Stimulated activated CD8-positive, alpha-beta memory T cell treated with anti-CD3 and anti-CD28 coated beads, Interleukin-4, amount 100 ng/mL, for 1 hour (primary cell): ENCODE results near the gene SCEL.
"Not testable (repeated sequence)": the region's sequence is repeated elsewhere in the genome, so short reads cannot be mapped to it uniquely, and the experiment has no call there.

Source experiments
- DNase-seq, 2 donors: peaks; one replicate each; pipeline ENCODE4 v3.0.0-alpha.2; 2020; ENCODE audit warnings: low read depth in 2 of 2, low spot score in 1 of 2

The SCEL gene, protein sequence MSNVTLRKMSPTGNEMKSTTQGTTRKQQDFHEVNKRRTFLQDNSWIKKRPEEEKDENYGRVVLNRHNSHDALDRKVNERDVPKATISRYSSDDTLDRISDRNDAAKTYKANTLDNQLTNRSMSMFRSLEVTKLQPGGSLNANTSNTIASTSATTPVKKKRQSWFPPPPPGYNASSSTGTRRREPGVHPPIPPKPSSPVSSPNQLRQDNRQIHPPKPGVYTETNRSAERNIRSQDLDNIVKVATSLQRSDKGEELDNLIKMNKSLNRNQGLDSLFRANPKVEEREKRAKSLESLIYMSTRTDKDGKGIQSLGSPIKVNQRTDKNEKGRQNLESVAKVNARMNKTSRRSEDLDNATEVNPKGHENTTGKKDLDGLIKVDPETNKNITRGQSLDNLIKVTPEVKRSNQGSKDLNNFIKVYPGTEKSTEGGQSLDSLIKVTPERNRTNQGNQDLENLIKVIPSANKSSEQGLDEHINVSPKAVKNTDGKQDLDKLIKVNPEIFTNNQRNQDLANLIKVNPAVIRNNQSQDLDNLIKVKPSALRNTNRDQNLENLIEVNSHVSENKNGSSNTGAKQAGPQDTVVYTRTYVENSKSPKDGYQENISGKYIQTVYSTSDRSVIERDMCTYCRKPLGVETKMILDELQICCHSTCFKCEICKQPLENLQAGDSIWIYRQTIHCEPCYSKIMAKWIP

DNA sequence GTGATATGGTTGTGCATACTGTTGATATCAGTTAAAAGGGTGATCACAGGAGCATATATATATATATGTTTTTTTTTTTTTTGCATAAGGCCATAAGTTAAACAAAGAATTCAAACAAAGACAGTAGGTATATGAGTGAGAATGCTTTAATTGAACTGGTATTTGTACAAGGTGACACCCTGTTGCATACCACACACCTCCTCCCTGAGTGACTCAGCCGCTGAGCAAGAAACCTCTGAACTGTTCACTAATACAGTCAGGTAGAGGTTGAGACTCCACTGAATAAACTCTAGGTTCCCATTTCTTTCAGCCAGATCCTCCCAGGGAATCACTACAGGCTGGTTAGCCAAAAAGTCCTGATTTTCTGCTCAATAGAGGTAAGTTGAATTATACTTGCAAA, at the start of gene SCEL:
SCEL (plus strand) TSS at position 259 of the 400 bp plus-strand sequence. CDS start 20,170 bp downstream, outside the sequence.
- no peak for DNase-seq

DNA sequence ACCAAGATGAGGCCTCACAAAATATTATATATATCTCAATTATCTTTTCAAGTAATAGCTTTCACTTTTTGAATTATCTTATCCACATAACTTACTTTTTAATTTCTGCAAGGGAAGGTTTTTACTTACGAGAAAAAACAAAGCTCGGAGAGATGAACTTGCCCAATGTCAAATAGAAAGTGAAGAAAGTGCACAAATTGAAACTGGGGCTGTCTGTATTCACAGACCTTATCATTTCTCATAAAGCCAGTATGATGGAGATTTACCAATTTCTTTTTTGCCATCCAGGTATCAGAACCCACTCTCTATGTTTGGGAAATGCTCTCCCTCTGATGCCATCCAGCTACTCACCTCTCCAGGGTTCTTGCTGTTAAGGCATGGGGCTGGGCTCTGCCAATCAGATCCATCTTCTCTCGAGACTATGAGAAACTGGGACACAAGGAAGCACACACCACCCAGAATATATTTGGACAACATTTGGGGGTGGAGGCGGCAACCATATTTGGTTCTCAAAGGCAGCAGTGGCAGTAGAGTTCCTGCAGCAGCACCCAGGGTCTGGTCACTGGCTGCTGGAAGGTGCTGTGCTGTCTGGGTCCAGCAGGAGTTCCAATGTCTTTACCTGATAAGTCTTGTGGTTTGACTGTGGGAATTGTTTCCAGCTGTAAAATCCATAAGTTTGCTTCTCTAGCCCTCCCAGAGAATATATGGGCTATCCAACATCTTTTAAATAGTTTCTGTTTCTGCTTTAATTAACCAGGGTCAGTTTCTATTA, 45.8 kb upstream of the SCEL start:
- DNase-seq, result no peak

DNA sequence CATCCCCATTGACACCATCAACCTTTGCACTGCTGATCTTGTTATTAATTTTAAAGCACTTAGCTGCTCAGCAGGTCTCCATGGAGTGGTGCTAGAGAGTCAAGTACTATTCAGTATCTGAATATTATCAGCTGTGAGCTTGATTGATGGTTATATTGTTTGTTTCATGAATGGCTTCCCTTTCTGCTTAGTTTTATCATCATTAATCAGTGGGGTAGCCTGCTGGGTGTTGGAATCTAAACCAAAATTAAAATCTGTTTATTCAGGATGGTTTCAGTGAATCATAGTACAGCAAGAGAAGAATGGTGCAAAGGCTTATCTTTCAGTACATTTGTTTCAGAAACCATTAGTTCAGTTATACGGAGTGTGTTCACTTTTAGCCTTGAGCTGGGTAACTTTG, 42.5 kb upstream of the SCEL start:
- DNase-seq, result no peak

DNA sequence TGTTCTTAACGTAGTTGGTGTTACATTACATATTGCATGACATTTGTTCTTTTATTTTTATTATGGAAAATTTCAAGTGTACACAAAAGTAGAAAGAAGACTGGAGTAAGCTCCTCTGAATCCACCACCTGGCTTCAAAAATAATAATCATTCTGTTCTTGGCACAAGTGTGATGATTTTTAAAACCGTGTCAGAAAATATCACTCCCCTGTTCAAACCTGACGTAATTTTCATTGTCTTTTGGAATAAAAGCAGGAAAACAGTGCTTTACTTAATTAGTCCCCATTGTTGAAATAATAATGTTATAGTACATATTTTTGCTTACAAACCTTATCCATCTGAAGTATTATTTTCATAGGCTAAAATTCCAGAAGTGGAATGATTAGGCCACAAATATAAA, 41.3 kb upstream of the SCEL start:
- DNase-seq, result no peak

DNA sequence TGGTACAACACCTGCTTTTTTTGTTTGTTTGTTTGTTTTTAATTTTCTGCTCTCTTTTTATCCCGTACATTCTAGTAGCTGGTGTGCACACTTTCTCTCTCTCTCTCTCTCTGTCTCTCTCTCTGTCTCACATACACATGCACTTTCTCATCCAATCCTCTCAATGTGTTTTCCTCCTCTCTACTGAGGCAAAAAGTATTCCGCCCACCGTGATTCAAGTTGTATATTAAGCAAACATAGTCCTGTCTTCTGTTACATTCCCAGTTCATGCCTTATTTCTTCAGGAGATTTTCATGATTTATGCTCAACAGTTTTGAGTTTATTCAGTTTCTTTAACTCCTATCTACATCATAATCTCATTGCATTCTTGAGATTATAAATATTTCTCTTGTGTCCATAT, 38.2 kb upstream of the SCEL start:
- no peak for DNase-seq

DNA sequence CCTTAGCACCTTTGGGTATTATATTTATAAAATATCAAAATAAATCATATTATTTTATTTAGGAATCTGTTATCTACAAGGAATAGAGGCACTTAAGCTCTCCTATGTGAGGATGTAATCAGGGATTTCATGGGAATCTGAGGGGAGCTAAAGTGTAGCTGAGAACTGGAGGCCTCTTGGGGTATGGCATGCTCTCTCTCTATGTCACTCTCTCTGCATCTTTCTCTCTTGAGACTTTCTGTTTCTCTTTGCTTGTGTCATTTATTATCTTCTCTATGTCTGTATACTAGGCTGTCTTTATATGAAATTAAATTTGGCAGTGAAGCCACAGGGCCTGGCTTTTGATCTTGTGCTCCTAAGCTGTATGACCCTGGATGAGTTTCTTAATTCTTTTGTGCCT, 37.7 kb upstream of the SCEL start:
- no peak for DNase-seq

DNA sequence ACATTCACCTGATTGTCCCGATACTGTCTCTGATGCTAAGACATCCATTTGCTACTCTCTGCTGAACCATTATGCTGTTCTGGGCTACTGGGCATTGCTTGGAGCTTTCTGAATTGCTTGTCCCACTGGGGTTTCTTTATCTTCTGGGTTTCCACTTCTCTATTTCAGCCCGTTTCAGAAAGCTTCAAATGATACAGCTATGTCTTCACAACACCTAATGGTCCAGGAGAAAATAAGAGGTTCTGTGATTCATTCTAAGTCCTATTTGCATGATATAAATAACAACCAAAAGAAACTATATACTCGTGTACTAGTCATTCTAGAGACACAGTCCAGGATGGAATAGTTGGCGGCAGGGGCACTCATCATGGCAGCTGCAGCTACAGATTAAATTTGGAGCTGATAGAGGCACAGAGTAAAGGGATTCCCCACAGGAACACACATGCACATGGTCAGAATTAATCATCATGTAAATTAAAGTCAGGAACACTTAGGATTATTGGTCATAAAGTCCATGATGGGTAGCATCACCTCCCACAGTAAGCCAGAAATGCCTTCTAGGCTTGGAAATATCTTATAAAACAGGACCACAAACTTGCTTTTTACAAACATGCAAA, 33.3 kb upstream of the SCEL start:
- DNase-seq, result no peak

DNA sequence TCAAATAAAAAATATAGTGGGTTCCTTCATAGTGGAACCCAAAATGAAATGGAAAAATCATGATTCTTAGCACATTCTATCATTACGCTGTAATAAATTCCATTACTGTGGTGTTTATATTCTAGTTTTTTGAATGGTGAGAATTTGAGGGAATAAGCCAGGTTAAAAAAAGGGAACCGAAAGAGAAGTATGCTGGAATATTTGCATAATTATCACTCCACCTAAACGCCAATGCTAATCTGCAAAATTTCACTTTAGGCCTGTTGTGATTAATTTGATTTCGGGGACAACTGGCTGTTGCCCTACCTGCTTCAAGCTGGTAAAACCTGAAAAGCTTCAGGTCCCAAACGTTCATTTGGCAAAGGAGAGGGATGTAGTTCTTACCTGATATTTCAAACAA, 32.1 kb upstream of the SCEL start:
- DNase-seq, result no peak

DNA sequence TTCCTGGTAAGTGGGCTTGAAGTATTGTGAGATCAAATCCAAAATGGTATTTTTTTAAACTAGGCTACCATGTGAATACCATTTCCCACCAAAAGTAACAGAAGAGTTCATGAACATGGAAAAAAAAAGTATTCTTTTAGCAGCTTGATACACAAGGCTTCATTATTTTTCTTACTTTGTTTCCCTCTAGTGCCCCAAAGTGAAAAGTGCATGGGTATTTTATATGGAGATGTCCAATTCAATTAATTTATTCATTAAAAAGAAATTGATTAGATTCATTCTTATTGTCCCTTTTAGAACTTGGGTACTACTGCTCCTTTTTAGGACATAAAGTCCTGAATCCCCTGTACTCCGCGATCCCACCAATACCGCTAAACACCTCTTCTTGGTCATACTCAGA, 28.6 kb upstream of the SCEL start:
- DNase-seq, result no peak

DNA sequence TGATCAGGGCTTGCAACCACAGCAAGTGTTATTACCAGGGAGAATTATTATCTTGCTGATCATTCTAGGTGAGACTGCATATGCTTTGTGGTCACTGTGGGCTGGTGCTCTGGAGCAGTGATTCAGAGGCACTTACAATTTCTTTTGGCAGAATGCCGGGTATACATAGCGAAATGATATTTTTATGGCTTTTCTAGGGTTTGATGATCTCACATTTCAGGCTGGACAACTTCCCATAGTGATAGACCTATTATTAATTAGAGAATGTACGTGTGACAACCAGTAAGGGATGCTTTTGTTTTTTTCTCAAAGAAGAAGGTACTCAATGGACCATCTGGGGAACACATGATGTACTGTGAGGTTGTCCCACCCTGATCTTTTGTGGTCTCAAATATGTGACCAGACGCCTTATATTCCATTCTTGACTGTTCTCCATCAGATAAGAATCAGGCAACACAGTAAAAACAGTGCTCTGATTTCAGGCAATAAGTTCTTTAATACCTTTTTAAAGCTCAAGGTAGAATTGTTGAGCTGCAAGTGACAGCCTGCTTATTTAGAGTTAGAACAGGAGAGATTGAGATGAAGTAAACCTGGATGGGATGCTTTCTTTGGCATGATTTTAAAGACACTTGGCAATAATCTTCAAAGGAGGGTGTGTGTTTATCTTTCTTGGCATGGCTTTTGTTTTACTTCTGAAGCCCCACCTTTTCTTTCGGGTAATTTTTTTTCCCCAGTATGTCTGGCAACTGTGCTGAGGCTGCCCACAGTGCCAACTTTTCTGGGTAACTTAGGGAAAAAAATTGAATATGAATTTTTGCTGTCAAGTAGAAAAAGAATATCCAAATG, 27.4 kb upstream of the SCEL start:
- DNase-seq, result no peak

DNA sequence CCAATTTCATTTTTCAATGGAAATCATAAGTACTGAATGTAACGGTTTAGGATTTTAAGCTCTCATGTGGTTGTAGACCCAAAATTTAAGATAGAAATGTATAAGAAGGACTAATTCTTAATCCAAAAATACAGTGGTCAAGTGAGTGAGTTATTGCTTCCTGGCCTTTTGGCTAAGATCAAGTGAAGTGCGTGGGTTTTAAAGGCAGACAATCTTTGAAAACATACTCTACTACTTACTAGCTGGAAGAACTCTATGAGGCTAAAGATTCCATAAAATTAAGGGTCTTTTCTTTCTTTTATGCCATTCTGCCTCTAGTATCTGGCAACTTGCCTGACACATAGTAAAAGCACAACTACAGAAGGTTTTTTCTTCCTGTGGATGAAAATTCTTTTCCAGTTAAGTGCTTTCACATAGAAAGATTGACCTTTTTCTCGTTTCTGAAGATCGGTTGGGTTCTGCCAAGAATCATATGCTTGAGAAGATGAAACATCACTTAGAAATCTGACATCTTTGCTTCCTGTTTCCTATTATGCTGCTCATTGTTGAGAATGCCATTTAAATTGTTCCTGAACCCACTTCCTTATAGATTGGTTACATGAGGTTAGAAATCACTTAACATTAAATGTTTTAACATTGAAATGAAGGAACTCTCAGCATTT, 26.4 kb upstream of the SCEL start:
- DNase-seq, result no peak

DNA sequence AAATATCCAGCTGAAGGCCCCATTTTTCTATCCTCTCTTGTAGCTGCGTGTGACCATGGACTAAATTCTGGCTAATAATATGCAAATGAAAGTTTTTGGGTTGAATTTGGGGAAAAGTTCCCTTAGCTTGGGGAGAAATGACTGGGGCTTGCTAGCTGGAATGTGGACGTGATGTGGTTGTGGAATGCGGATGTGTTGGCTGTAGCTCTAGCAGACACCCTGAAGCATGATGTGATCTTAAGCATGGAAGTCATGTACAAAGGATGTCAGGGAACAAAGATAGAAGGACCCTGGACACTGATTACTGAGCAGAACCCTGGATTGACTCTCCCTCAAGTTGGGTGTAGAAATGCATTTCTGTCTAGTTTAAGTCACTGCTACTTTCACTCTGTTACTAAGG, 25.4 kb upstream of the SCEL start:
- no peak for DNase-seq

DNA sequence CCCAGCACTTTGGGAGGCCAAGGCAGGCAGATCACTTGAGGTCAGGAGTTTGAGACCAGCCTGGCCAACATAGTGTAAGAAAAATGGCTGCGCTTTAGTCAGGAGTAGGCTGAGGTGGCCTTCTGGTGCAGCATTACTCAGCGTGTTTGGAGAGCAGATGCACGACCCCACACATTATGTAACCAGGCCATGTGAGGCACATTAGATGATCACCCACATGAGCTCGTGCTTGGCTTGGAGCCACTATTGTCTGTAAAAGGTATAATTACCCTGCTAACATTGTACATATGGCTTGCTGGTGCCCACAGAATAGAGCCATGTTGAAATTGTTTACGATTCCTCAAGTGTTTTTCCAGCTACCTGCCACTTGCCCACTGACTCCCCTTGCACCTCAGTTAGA, 24.0 kb upstream of the SCEL start:
- no peak for DNase-seq

DNA sequence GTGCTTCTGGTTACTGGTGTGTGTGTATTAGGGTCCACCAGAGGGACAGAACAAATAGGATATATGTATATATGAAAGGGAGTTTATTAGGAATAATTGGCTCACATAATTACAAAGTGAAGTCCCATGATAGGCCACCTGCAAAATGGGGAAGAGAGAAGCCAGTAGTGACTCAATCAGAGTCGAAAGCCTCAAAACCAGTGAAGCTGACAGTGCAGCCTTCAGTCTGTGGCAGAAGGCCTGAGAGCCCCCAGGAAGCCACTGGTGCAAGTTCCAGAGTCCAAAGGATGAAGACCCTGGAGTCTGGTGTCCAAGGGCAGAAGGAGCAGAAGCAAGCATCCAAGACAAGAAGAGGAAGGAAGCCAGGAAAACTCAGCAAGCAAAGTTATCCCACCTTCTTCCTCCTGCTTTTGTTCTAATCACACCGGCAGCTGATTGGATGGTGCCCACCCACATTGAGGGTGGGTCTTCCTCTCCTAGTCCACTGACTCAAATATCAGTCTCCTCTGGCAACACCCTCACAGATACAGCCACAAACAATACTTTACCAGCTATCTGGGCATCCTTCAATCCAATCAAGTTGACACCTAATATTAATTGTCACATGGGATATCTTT, 21.7 kb upstream of the SCEL start:
- DNase-seq, result no peak

DNA sequence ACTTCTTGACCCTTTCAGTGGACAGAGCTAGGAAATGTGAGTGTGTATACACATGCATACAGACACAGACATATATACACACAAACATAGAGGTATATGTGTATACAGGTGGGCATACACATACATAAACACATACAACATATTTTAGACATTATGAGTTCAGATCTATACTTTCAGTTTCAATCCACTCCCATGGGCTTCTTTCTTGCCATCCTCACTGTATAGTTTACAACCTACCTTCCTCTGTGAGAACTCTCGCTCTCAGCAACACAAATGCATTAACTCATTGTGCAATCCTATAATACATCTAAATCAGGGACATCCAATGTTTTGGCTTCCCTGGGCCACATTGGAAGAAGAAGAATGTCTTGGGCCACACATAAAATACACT, 21.2 kb upstream of the SCEL start:
- DNase-seq, result no peak

DNA sequence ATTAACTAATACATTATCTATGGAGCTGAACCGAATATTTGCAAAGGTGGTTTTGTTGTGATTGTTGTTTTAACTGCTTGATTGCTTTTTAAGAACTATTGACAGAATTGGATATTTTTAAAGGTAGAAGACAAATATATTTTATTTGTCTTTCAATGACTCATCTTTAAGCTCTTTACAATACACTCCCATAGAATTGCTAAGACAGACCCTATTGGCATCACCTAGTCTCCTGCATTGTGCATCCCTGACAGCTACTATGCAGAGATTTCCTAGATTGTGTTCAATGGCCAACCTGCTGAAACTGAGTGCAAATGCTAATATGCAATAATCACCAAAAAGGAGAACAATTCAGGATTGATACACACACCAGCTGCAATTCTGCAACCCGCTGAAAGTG, 19.7 kb upstream of the SCEL start:
- DNase-seq, result no peak

DNA sequence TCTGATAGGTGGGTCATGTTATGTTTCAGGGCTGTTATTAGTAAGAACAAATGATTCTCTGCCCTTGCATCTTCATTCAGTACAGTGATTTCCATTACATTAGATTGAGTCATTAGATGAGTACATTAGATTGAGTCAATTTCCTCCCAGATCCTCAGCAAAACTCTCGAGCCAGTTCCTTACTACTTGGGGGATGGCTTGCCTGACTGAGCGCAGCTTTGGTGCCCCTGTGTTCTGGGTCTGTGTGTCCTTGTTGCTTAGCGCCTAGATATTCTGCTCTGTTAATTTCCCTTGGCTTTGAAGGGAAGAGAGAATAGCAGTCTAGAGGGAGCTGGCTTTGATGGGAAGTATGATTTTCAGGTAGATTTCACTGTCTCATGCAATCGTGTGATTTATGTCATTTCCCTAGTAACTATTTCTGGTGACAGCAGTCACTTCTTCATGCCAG, 19.1 kb upstream of the SCEL start:
- DNase-seq, result no peak

DNA sequence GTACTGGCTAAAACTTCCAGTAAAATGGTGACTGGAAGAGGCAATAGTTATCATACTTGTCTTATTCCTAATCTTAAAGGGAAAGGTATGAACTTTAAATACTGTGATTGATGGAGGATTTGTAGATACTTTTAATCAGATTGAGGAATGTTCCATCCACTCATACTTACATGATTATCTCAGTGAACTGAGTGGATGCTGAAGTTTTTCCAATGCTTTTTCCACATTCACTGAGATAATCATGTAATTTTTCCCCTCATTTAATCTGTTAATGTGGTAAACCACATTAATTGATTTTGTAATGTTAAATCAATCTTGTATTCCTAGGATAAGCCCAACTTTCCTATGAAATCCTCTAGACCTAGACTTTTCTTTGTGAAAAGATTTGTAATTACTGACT, 17.2 kb upstream of the SCEL start:
- DNase-seq, result no peak

DNA sequence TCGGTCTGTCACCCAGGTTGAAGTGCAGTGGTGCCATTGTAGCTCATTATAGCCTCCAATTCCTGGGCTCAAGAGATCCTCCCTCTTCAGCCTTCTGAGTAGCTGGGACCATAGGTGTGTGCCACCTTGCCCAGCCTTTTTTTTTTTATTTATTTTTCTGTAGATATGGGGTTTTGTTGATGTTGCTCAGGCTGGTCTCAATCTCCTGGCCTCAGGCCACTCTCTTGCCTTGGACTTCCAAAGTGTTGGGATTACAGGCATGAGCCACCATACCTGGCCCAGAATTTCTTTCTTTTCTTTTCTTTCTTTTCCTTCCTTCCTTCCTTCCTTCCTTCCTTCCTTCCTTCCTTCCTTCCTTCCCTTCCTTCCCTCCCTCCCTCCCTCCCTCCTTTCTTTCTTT, 16.1 kb upstream of the SCEL start:
- not testable (repeated sequence) for DNase-seq

DNA sequence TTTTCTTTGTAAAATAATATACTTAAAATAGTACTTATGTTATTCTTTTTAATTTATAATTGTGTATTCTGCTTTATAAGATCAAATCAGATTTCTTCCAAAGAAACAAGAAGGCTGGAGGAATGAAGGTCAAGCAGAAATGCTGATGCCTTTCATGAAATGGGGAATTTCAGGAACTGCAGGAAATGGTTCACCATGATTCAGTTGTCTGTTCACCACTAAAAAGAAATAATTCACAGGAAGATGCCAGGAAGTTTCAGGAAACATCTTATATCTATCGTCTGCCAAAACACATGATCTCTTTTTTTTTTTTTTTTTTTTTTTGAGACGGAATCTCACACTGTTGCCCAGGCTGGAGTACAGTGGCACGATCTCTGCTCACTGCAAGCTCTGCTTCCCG, 15.7 kb upstream of the SCEL start:
- DNase-seq, result no peak
